Measurements from ENCODE around the gene KCNJ10.
"Not testable (repeated sequence)": the region's sequence is repeated elsewhere in the genome, so short reads cannot be mapped to it uniquely, and the experiment has no call there.

The KCNJ10 gene

DNA sequence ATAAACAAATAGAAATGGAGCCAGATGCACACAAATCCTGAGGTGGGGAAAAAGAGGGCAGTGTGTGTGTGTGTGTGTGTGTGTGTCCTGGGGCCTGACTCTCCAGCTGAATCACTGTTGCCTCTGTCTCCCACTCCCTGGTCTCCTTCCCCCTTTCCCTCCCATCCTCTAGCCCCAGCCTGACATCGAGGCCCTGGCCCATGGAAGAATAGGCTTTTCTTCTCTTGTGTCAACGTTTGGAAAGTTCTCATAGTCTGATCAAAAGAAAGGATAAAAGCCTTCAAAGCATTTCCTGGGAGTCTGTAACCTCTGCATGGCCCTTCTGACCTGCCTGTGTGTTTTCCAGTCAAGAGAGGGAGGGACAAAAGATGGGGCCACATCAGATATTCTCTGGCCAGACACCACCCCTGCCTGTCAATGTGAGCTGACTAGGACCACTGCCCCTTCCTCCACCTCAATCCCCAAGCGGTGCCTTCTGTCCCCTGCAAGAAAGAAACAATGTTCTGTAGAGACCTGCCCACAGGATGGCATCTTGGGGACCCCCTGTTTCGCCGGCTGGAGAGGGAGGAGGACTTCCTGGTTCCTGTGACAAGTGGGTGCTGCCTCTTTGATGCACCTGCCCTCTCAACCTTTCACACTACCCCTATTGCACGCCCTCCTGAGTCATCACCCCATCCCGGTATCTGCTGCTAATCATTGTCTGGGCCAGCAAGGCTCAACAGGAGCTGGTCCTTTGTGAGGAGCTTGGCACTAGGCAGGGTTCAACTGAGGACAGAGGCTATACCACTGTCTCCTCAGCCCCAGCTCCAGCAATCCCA is 16.2 kb downstream of the KCNJ10 start:
- DNase-seq: no peak

DNA sequence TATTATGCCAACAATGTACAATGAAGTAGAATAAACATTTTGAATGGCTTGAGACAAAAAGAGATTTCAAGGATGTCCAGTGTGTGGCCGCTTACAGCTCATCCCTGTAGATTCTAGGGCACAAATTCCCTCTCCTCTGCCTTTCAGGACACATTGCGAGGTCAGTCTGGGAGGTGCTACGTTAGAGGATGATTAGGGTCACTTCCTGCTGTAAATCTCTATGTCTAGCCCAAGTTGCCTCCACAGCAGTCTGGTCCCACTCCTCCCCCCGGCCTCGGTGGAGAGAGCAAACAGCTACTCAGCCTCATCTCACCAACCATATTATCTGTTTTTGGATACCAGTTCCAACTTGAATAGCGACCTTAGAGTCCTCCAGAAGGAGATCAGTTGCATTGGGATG is 17.0 kb downstream of the KCNJ10 start:
- no peak for DNase-seq

DNA sequence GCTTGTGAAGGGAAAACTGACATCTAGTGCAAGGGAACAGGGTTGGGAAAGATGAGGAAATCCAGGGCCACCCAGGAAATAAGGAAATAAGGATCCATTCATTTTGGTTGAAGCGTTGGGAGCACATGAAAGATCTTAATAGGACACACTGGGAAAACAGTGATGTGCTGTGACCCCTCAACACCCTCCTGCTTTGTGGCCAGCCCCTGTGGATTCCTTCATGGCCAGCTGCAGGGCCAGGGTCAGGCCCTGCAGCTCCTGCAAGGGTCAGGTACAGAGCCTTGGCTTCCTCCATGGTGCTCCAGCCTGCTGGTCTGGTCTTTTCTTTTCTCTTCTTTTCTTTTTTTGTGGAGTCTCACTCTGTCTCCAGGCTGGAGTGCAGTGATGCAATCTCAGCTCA is 19.3 kb downstream of the KCNJ10 start:
- no peak for DNase-seq

DNA sequence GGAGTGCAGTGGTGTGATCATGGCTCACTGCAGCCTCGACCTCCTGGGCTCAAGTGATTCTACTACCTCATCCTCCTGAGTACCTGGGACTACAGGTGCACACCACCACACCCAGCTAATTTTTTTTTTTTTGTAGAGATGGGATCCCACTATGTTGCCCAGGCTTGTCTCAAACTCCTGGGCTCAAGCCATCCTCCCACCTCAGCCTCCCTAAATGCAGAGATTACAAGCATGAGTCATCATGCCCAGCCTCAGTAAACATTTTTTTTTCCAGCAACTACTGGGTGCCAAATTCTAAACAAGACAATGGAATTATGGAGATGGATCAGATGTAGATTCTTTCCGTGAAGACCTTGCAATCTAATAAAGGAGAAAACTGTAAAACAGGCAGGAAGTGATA is 19.8 kb downstream of the KCNJ10 start:
- DNase-seq: not testable (repeated sequence)

DNA sequence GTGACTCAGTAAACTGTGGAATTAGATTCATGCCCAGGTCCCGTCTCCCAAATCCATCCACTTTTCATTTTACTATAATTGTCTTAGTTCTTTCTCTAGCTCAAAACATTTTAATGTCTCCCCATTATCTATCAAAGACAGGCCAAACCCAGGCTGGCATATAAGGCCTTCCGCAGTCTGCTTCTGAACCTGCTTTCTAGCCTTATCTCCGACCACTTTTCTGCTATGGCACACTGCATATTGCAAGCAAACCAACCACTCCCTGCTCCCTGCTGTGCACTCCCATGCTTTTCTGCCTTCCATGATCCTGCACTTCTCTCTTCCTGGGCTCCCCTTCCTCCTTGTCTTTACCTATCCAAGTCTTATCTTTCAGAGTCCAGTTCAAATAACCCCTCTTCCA is 20.9 kb downstream of the KCNJ10 start:
- DNase-seq: no peak

DNA sequence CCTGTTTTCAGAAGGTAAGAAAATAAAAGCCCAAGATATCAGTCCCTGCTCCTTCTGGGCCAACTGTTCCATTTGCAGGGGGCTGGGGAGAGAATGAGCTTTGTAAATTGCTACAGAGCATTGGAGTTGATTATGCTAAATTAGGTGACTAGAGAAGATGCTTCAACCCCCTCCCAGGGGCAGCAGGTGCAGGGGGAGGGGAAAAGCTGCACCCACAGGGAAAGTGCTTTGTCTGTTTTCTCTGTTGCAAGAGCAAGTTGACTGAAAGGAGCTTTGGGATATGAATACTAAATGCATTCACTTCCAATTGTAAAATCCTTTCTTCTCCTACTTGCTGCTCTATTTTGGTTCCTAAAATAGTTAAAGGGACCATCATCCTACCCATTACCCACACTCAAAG is 21.6 kb downstream of the KCNJ10 start:
- DNase-seq: no peak

DNA sequence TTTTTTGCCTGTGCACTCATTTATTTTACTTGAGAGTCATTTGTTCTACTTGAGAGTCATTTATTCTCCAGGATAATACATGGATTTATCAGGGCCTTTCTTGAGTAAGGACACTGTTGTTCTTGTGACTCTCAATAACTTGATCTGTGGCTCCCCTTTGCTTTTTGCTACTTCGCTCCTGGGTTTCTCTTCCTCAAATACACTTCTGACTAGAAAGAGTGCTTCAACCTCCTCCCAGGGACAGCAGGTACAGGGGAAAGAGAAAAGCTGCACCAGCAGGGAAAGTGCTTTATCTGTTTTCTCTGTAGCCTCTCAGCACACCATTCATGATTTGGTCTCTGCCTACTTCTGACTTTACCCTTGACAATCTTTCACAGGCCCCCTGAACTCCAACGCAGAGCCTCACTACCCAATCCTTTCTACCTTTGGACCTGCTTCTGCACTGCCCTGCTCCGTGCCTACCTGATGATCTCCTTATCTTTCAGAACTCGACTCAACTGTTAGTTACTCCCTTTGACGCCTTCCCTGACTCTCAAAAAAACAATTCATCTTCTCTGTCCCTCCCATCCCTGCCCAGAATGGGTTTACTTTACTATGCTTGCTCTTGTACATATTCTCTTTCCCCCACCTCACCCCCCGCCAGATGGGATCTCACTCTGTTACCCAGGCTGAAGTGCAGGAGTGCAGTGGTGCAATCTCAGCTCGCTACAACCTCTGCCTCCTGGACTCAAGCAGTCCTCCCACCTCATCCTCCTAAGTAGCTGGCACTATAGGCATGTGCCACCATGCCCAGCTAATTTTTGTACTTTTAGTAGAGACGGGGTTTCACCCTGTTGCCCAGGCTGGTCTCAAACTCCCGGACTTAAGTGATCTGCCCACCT is 22.6 kb downstream of the KCNJ10 start:
- no peak for DNase-seq

DNA sequence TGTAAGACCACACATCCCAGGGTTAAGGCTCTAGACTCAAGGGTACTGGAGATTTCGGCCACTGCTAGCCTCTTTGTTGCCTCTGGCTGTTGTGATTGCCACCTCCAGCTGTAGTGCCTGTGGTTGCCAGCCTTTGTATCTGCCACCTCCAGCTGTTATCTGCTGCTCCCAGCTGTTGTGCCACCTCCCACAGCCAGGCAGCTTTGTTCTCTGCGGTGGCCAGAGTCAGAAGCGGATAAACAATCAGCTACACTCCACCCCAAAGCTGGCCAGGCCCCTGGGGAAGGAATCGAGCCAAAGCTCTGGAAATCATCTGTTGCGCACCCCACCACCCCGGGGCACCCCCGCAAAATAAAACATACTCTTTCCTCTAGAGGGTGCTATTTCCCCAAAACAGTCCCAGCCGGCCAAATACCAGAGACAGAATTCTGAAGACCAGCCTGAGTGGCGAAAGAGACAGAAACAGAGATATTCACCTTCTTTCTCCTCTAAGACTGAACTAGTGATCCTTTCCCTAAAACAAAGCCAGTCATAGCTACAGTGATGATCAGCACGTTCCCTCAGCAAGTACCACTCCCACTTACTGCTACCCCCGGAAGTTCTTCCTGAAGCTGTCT is 23.4 kb downstream of the KCNJ10 start:
- no peak for DNase-seq

DNA sequence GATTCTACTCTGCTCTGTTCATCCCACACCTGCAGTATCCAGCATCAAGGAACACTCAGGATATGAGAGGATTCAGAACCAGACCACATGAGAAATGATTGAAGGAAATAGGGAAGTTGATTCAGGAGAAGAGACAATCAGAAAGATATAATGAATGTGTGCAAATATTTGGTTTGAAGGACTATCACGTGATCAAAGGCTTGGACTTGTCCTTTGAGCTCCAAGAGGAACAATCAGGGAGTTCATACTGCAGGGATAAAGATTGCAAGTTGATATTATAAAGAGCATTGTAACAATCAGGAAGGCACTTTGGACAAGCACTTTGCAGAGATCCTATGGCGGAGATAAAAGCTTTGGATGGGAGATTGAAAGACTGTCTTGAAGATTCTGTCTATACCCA is 24.3 kb downstream of the KCNJ10 start:
- DNase-seq: no peak

DNA sequence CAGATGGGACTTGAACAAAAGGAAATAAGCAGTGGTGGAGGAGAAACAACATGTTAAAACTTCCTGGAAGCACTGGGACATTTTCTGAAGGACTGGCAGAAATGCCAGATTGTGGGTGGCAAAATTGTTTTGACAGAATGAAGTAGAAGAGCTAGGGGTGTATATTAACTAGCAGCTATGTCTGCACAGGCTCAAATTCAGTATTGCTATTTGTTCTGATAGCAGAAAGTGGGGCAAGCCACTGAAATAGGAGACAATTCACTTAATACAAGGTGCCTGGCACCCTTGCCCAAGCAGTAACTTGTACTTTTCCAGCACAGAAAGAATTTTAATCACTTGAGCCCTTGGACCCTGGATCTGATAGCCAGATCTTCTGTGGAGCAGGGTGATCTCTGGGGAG is 26.4 kb downstream of the KCNJ10 start:
- DNase-seq: no peak

DNA sequence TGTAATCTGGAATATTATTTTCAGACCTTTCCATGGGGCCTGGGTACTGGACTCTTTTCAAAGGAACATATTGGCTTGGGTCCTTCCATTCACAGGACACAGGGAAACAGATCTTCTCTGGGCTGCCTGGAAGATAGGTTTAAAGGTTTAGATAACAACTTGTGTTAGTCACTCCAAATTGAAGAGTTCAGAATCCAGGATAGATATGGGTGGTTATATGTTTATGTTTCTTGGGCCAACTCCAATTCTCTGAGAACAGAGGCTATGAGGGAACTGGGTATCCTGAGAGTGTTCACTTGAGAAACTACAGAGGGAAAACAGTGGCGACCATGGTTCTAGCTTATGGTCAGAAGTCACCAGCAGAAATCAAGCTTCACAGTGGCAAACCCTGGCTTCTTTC is 29.5 kb downstream of the KCNJ10 start:
- DNase-seq: no peak

DNA sequence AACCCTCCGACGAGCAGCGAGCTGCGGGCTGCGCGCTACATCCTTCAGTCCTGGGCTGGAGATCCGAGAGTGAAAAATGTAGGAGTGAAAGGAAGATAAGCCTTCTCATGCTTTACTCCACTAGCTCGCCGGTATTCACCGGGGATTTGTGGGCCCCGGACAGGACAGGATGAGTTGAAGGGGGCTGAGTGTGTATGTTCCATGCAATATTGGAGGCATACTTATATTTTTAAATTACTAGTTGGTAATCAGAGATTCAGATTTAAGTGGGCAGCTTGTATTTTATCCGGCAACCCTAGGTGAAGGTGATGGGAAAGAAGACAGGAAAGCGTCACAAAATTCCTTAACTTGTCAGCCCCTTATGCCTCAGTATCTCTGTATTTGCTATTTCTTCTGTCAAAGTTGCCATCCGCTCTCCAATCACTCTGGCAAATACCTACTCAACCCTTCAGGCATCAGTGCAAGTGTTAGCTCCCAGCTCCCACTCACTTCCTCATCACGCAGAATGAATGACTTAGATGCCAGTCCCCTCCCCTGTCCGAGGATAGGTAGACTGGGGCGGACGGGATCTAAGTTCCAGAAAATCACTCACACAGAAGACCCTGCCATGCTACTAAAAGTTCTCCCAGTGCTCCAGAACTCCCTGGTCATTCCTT is 37.7 kb downstream of the KCNJ10 start:
- no peak for DNase-seq

DNA sequence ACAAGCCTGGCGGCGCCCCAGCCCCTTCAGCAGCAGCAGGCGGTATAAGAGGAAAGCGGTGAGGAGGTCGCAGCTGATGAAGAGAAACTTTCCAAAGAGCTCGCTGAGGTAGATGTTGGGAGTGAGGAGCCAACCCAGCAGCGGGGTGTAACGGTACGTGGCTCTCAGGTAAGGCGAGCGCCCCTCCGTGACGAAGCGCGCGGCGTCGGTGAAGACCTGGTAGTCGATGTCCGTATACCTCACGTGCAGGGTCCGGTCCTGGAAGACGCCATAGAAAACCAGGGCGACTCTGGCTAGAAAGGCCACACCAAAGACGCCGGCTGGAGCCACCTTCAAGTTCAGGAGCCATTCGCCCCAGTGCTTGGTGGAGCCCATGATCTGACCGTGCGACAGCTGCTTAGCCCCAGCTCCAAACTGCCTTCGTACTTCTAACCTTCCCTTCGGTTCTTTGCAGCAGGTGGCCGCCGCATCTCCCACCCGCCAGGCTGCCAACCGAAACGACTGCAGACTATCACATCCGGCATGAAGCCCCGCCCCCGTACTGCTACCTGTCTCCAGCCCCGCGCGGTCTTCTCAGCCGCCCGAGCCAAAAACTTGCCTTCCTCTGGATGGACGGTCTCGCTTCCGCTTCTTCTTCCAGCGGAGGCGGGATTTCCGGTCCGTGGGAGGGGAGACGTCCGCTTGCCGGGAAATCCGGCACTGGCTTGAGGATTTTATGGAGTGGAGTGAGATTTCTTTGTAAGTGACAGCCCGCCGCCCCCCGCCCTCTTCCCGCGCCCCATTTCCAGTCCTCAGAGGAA is 38.4 kb downstream of the KCNJ10 start, which contains the start of gene PIGM:
Gene PIGM (minus strand): TSS at position 626 of the 800 bp plus-strand sequence. CDS start 251 bp downstream, at position 375.
- peak; percentile 92 for DNase-seq

DNA sequence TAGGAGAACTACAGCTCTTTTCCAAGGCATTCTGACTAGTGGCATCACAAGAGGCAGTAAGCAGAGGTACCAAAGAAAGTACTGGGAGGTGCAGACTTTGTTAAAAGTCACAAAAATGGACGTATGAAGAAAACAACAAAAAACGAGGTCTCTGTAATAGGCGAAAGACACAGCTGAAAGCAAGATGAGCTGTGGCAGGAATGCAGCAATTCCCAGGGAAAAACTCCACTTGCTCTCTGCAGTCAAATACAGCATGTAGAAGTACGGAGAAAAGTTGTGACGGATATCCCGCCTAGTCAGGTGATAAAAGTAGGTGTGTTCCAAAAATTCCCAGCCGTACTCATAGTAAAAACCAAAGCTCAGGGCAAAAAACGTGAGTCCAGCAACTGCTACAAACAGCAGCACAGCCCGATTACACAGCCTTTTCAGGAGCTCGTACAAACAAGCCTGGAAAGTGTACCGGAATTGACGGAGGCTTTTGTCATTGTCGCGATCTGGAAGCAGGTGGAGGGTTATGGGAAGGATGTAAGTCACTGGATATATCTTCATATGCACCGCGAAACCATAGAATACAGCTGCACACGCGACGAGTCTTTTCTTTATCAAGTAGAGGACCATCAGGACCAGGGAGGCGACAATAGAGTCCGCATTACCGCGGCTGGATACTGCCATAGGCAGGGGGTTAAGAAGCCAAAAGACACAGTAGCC is 39.1 kb downstream of the KCNJ10 start:
- no peak for DNase-seq

DNA sequence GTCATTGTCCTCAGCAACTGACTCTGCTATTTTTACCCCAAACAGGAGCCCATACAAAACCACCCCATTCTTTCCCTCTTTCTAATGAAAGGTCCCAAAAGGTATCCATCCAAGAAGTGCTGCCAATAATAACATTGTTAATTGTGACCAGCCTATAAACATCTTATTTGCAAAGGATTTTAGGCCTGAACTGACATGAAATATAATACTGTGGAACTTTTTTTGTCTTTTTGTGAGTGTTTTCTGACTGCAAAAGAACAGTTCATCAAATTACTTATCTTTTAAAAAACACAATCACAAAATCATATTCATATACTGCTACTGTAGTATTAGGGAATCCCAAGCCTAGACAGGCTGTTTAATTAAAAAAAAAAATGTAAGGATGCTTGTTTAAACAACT is 41.5 kb downstream of the KCNJ10 start:
- DNase-seq: no peak

DNA sequence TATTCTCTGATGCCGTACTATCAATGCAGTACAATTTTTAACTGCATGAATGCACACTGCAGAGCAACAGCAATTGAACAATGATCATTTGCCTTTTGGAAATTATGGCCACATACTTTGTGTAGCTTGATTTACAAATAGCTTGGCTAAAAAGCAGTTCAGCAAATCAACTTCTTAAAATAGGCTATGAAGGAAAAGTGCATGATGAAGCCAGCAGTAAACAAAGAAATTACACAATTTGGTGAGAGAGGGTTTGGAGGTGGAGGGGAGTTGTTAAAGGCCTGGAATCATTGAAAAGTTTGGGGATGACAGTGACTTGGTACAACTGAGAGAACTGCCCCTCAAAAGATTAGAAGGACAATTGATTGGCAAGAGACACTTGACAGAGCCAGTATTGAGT is 44.6 kb downstream of the KCNJ10 start:
- no peak for DNase-seq

DNA sequence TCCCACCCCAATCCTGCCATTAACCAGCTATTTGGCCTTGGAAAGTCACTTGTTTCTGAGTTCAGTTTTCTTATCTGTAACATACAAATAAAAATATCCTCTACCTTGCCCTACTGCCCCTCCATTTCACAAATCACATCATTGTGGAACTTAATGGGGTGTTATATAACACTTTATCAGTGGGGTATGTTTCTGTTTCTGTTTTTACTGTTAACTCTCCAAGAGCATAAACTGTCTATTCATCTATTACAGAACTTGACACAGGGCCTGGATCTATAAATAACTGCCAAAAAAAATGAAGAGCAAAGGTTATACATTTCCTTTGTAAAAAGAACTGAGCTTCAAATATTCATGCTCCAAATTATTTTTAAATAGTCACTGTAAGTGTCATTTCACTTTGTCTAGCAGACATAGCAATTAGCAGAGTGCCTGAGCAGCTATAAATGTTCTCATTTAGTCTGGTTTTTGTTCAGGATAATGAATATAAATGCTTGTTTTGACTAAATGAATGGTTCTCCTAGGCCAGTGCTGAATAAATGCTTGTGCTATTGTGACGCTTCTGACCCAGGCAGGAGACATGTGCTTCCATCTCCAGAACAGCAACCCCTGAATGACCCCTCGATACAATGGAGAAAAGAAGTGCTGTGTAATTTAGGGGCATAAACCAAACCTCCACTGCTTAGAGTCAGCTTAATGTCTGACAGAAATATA is 45.6 kb downstream of the KCNJ10 start:
- DNase-seq: no peak

DNA sequence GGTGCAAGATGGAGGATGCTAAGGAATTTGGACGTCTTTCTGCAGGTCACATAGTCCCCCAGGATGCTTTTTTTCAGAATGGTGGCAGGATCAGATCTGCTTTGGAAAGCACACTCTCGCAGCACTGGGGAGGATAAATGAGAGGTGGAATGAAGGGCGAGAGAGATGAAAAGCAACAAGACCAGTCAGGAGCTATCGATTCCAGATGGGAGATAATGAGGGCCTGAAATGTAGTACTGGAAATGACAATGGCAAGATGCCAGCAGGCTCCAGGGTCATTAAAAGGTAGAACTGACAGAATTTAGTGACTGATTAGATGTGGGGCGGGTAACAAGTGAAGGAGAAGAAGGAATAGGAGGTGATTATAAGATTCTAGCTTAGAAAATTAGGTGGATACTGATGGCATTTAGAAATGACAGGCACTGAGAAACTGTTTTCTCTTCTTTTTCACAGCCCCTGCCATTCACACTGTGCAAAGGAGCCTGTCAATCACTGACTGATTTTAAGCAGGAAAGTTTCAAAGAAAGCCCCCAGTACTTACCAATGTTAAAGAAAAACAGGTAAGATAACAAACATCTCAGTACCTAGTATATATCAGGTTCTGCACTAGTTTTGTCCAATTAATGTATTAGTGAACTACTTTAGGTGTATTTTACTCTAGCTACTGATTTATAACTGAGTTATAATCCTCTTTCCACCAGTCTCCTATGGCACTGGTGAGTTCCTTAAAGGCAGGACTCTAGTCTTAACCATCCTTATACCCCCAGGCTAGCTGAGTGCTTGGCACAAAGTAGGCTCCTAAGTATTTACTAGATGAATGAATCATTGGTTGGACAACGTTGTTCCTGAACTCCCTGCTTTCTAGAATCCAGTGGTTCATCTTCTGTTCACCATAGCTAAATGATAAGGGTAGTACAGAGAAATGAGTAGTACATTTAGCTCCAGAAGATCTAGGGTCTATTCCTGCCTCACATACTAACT is 47.3 kb downstream of the KCNJ10 start:
- no peak for DNase-seq

DNA sequence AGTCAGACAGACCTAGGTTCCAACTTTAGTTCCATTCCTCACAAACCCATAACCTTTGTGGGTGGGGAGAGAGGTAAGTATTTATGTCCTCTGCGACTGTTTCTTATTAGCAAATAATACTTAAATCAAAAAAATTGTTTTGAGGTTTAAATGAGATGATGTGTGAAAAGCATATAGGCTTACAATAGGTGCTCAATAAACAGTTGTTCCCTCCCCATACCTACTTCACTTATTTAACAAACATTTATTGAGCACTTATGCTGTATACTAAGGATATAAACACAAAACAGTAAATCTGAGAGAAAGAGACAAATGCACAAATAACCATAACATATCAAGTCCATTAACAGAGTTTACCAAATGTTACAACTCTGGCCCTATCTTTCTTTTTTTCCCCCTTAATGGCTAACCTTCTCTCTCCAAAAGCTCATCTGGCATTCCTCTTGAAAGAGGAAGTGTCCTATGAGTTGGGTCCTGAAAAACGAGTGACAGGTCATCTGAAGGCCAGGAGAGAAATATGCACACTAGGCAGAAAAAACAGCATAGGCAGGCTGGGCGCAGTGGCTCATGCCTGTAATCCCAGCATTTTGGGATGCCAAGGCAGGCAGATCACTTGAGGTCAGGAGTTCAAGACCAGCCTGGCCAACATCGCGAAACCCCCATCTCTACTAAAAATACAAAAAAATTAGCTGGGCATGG is 48.4 kb downstream of the KCNJ10 start:
- no peak for DNase-seq
